Mesendoderm (in vitro differentiated cells): ENCODE data around the gene SERTAD3.
A peak's percentile ranks its signal among the peaks of the same experiment; 100 is the strongest.
"Not testable (repeated sequence)": the region's sequence is repeated elsewhere in the genome, so short reads cannot be mapped to it uniquely, and the experiment has no call there.

Experiments
- DNase-seq: peaks from one replicate; pipeline ENCODE4 v3.0.0; 2013
- H2AK5ac ChIP-seq: 2 replicates; pipeline ENCODE4 v1.6.1; 2013; ENCODE audit warnings: low read length, inconsistent platforms
- H2BK120ac ChIP-seq: 2 replicates; pipeline ENCODE4 v1.6.1; 2013; ENCODE audit warnings: low read depth, mild to moderate bottlenecking, low read length, moderate library complexity, mixed read lengths
- H2BK15ac ChIP-seq: replicated peaks from 2 replicates; pipeline ENCODE4 v1.6.1; 2013; ENCODE audit warnings: low read depth, mild to moderate bottlenecking, moderate library complexity
- H2BK5ac ChIP-seq: 2 replicates; pipeline ENCODE4 v1.6.1; 2013; ENCODE audit warnings: low read length, inconsistent platforms
- H3K18ac ChIP-seq: 2 replicates; pipeline ENCODE4 v1.6.1; 2013; ENCODE audit warnings: mild to moderate bottlenecking, low read length, mixed read lengths
- H3K23ac ChIP-seq: one replicate; pipeline ENCODE4 v1.6.1; 2013; ENCODE audit warnings: low read length
- H3K27ac ChIP-seq: 2 replicates; pipeline ENCODE4 v1.5.1; 2013; ENCODE audit warnings: low read depth, mild to moderate bottlenecking, inconsistent platforms, low read length, moderate library complexity
- H3K27me3 ChIP-seq: 2 replicates; pipeline ENCODE4 v1.6.1; 2013; ENCODE audit warnings: low read length, control low read depth, mild to moderate bottlenecking, inconsistent platforms; ENCODE audit not compliant: insufficient read depth, poor library complexity
- H3K36me3 ChIP-seq: 2 replicates; pipeline ENCODE4 v1.6.1; 2013; ENCODE audit warnings: low read length, inconsistent platforms; ENCODE audit not compliant: control insufficient read depth, insufficient read depth
- H3K4ac ChIP-seq: one replicate; pipeline ENCODE4 v1.6.1; 2013; ENCODE audit warnings: low read depth, mild to moderate bottlenecking, low read length, moderate library complexity
- H3K4me1 ChIP-seq: 2 replicates; pipeline ENCODE4 v1.6.1; 2013; ENCODE audit warnings: low read depth, low read length, inconsistent platforms; ENCODE audit not compliant: control insufficient read depth
- H3K4me2 ChIP-seq: 2 replicates; pipeline ENCODE4 v1.6.1; 2013; ENCODE audit warnings: low read length
- H3K4me3 ChIP-seq: 2 replicates; pipeline ENCODE4 v1.5.1; 2013; ENCODE audit warnings: mild to moderate bottlenecking, low read length
- H3K56ac ChIP-seq: one replicate; pipeline ENCODE4 v1.6.1; 2013; ENCODE audit warnings: low read length
- H3K79me1 ChIP-seq: 2 replicates; pipeline ENCODE4 v1.6.1; 2013; ENCODE audit warnings: low read length, inconsistent platforms
- H3K79me2 ChIP-seq: 2 replicates; pipeline ENCODE4 v1.6.1; 2013; ENCODE audit warnings: mild to moderate bottlenecking, low read length; ENCODE audit not compliant: control insufficient read depth, insufficient read depth
- H3K9ac ChIP-seq: 2 replicates; pipeline ENCODE4 v1.6.1; 2013; ENCODE audit warnings: low read length, inconsistent platforms
- H4K5ac ChIP-seq: one replicate; pipeline ENCODE4 v1.6.1; 2013; ENCODE audit warnings: low read length
- H4K8ac ChIP-seq: one replicate; pipeline ENCODE4 v1.6.1; 2013; ENCODE audit warnings: low read depth, mild to moderate bottlenecking, control low read depth, low read length, moderate library complexity
- WGBS: extraction: QIAGEN DNeasy Blood & Tissue Kit; methylation state at CpG from one replicate; pipeline ENCODE4 v1.1.7; 2013; ENCODE audit warnings: low lambda C conversion rate, missing lambda C conversion rate; ENCODE audit not compliant: insufficient coverage; ENCODE audit errors: extremely low coverage; 5-methylcytosine and 5-hydroxymethylcytosine counted together

Gene SERTAD3

GRCh38 chr19:40453943-40454342 lies 9.8 kb upstream of the SERTAD3 start:
- H2BK120ac ChIP-seq, H3K36me3 ChIP-seq, H2BK15ac ChIP-seq, H3K79me2 ChIP-seq, H2BK5ac ChIP-seq, H3K27me3 ChIP-seq, H4K8ac ChIP-seq, H3K9ac ChIP-seq, H3K4me1 ChIP-seq, H3K56ac ChIP-seq, H2AK5ac ChIP-seq, H4K5ac ChIP-seq, H3K27ac ChIP-seq, H3K4me3 ChIP-seq, H3K23ac ChIP-seq, DNase-seq, H3K4ac ChIP-seq, H3K18ac ChIP-seq, H3K79me1 ChIP-seq, H3K4me2 ChIP-seq: not testable (repeated sequence)
- WGBS, result no CpG with 5 or more reads among the region's 6 CpGs

- no CpG with 5 or more reads among the region's 5 CpGs for WGBS
- H4K5ac ChIP-seq, result no peak overlapping the region
- no peaks in the 10 kb centered on the region for H3K79me2 ChIP-seq
Measured at GRCh38 chr19:40453151-40453735, 9.1 kb upstream of the SERTAD3 start.

DNA sequence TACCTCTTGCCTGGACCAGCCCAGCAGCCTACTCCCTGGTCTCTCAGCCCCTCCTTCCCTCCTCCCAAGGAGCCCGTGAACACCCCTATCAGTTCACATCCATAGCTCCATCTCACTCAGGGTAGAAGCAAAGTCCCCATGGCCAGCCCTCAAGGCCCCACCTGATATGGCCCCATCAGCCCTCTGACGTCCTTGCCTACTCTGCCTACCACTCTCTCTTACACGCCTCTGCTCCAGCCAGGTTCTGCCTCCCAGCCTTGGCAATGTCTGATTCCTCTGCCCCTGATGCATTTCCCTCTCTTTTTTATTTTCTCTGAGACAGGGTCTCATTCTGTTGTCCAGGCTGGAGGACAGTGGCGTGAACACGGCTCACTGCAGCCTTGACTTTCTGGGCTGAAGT lies 7.9 kb upstream of the SERTAD3 start:
- H3K4me3 ChIP-seq, result no peak overlapping the region
- H3K9ac ChIP-seq, result no peak overlapping the region
- no peaks in the 10 kb centered on the region for H3K79me1 ChIP-seq
- no peak for DNase-seq
- H3K27ac ChIP-seq, result no peak overlapping the region
- H2BK15ac ChIP-seq, result no peak overlapping the region
- H3K56ac ChIP-seq, result no peak overlapping the region
- H3K36me3 ChIP-seq, result no peaks in the 10 kb centered on the region
- H2BK5ac ChIP-seq, result no peak overlapping the region
- no peak overlapping the region for H2BK120ac ChIP-seq
- H3K79me2 ChIP-seq, result no peaks in the 10 kb centered on the region
- no peak overlapping the region for H3K23ac ChIP-seq
- H4K8ac ChIP-seq, result no peak overlapping the region
- no peak overlapping the region for H3K18ac ChIP-seq
- no peaks in the 10 kb centered on the region for H3K27me3 ChIP-seq
- no peaks in the 10 kb centered on the region for H3K4me1 ChIP-seq
- no peak overlapping the region for H2AK5ac ChIP-seq
- no peak overlapping the region for H3K4me2 ChIP-seq
- H4K5ac ChIP-seq, result no peak overlapping the region
- WGBS, result no CpG with 5 or more reads among the region's 5 CpGs
- H3K4ac ChIP-seq, result no peak overlapping the region

More at GRCh38 chr19:40453151-40453735, 9.1 kb upstream of the SERTAD3 start:
- H3K4ac ChIP-seq, result no peak overlapping the region
- no peaks in the 10 kb centered on the region for H3K4me1 ChIP-seq
- H3K4me2 ChIP-seq, result no peak overlapping the region
- no peak overlapping the region for H3K27ac ChIP-seq
- no peak overlapping the region for H3K4me3 ChIP-seq
- H3K56ac ChIP-seq, result no peak overlapping the region
- H2BK5ac ChIP-seq, result no peak overlapping the region
- no peak overlapping the region for H2BK120ac ChIP-seq
- no peak overlapping the region for H3K9ac ChIP-seq
- no peaks in the 10 kb centered on the region for H3K79me1 ChIP-seq
- no peak overlapping the region for H3K18ac ChIP-seq
- H3K23ac ChIP-seq, result no peak overlapping the region
- H3K27me3 ChIP-seq, result no peaks in the 10 kb centered on the region
- H4K8ac ChIP-seq, result no peak overlapping the region
- no peak for DNase-seq
- no peak overlapping the region for H2AK5ac ChIP-seq
- H3K36me3 ChIP-seq, result no peaks in the 10 kb centered on the region
- H2BK15ac ChIP-seq, result no peak overlapping the region

- Histone ChIP-seq H2BK15ac (no peak overlapping the region), H3K56ac (no peak overlapping the region), H3K79me2 (no peaks in the 10 kb centered on the region), H2BK5ac (no peak overlapping the region), H4K8ac (no peak overlapping the region), H4K5ac (no peak overlapping the region), H3K36me3 (no peaks in the 10 kb centered on the region), H3K79me1 (no peaks in the 10 kb centered on the region), H3K4me2 (no peak overlapping the region), H3K4me1 (no peaks in the 10 kb centered on the region), H2AK5ac (no peak overlapping the region), H3K23ac (no peak overlapping the region), H3K4me3 (no peak overlapping the region), H3K9ac (no peak overlapping the region), H3K27ac (no peak overlapping the region), H3K18ac (no peak overlapping the region), H2BK120ac (no peak overlapping the region), H3K27me3 (no peaks in the 10 kb centered on the region), H3K4ac (no peak overlapping the region)
- WGBS, result no CpG with 5 or more reads among the region's 4 CpGs
- no peak for DNase-seq
Measured at GRCh38 chr19:40450664-40451063, 6.5 kb upstream of the SERTAD3 start.

GRCh38 chr19:40449506-40449905 lies 5.4 kb upstream of the SERTAD3 start:
- H3K27ac ChIP-seq, result no peak overlapping the region
- H3K4me2 ChIP-seq, result no peak overlapping the region
- WGBS, result no CpG with 5 or more reads among the region's 4 CpGs

DNA sequence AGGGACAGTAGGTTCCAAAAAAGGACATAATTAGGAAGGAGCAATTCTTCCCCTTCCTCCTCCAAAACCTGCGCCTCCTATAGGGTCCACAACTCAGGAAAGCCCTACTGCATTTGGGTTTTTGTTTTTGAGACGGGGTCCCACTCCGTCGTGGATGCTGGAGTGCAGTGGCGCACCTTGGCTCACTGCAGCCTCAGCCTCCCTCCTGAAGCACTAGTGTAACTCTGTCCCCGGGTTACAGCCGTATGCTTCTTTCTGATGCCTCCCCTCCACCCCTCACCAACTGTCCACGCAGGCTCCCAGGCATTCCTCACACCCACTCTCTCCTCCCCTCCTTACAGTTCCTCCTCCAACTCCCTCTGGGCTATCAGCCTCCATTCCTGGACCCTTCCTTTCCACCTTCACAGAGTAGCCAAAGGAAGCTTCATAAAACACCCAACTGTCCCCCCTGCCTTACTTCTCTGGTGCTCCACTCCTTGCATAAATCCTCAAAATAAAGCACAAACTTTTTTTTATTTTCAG lies 2.2 kb upstream of the SERTAD3 start:
- Histone ChIP-seq H3K18ac (no peak overlapping the region), H3K4me1 (no peaks in the 10 kb centered on the region), H3K56ac (peak overlapping the region; percentile 34), H3K9ac (no peak overlapping the region), H3K36me3 (peaks cover under 1% of the 10 kb centered on the region), H3K23ac (no peak overlapping the region), H2AK5ac (no peak overlapping the region), H2BK5ac (no peak overlapping the region), H2BK15ac (no peak overlapping the region), H2BK120ac (no peak overlapping the region), H3K27me3 (no peaks in the 10 kb centered on the region), H3K4ac (no peak overlapping the region), H3K27ac (no peak overlapping the region), H3K79me2 (peaks cover 21% of the 10 kb centered on the region), H3K79me1 (peaks cover 7% of the 10 kb centered on the region), H3K4me2 (no peak overlapping the region), H3K4me3 (no peak overlapping the region), H4K8ac (no peak overlapping the region), H4K5ac (no peak overlapping the region)
- WGBS, result no CpG with 5 or more reads among the region's 8 CpGs
- no peak for DNase-seq

More at GRCh38 chr19:40449506-40449905, 5.4 kb upstream of the SERTAD3 start:
- no peak overlapping the region for H4K5ac ChIP-seq
- H3K79me1 ChIP-seq, result no peaks in the 10 kb centered on the region
- H3K9ac ChIP-seq, result no peak overlapping the region
- H3K23ac ChIP-seq, result no peak overlapping the region
- H2BK120ac ChIP-seq, result no peak overlapping the region
- H3K4me3 ChIP-seq, result no peak overlapping the region
- H2AK5ac ChIP-seq, result no peak overlapping the region
- H3K56ac ChIP-seq, result no peak overlapping the region
- H3K4ac ChIP-seq, result no peak overlapping the region
- H3K18ac ChIP-seq, result no peak overlapping the region
- H3K79me2 ChIP-seq, result no peaks in the 10 kb centered on the region
- H3K27me3 ChIP-seq, result no peaks in the 10 kb centered on the region
- no peak overlapping the region for H4K8ac ChIP-seq
- no peaks in the 10 kb centered on the region for H3K4me1 ChIP-seq
- H3K36me3 ChIP-seq, result no peaks in the 10 kb centered on the region
- no peak overlapping the region for H2BK15ac ChIP-seq
- DNase-seq, result no peak
- H2BK5ac ChIP-seq, result no peak overlapping the region
